Measurements from ENCODE around the gene ZNF77.

The ZNF77 gene

DNA sequence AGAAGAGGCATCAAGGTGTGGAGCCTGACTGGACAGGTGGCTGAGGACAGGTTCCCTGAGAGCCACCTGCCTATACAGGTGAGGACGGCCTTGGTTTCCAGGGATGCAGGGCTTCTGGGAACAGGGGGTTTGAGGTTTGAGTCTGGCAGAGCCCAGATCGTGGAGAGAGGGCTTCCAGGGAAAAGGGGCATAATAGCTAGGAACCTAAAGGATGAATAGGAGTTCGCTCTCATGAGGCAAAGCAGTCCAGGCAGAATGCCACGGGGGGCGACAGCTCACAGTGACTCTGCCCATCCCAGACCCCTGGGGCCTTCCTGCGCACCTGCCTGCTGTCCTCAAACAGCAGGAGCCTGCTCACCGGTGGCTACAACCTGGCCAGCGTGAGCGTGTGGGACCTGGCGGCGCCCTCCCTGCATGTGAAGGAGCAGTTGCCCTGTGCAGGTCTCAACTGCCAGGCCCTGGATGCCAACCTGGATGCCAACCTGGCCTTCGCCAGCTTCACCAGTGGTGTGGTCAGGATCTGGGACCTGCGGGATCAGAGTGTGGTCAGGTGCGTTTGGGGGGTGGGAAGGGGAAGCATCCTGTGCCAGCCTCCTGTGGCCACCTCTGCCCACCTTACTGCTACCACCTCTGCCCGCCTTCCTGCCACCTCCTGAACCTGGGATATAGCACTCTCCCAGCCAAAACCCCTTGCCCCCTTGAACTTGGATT is 44.6 kb upstream of the ZNF77 start:
- no peak overlapping the region for H2BK120ac ChIP-seq (ENCODE audit: low read depth, low read length)
- no peak overlapping the region for H3K4ac ChIP-seq (ENCODE audit: low read depth in 1 of 2, low read length in 2 of 2)
- H3K9ac ChIP-seq (ENCODE audit: low read length), result no peak overlapping the region
- H3K27me3 ChIP-seq (ENCODE audit: control insufficient read depth in 1 of 2, insufficient read depth in 1 of 2, low read length in 2 of 2), result peaks cover 23 to 29% of the 10 kb centered on the region in 2 experiments
- WGBS, result 92% methylated on average over 13 of the region's 15 CpGs
- H3K4me2 ChIP-seq (ENCODE audit: low read length, poor library complexity, severe bottlenecking), result no peak overlapping the region
- peak overlapping the region; percentile 7 for H4K8ac ChIP-seq (ENCODE audit: low read length)
- no peak overlapping the region for H2AFZ ChIP-seq (ENCODE audit: low read depth, low read length)
- no peaks in the 10 kb centered on the region for H3K36me3 ChIP-seq (ENCODE audit: control insufficient read depth in 1 of 2, insufficient read depth in 2 of 2, low read depth in 1 of 2, low read length in 2 of 2)
- no peaks in the 10 kb centered on the region for H3K9me3 ChIP-seq (ENCODE audit: control insufficient read depth, low read length)
- H3K14ac ChIP-seq (ENCODE audit: low read length in 2 of 2), result peak overlapping the region in 1 of 2 experiments; percentile 57
- DNase-seq, result no peak
- H3K4me1 ChIP-seq (ENCODE audit: control insufficient read depth, insufficient read depth, low read depth, low read length), result peaks cover 12% of the 10 kb centered on the region
- H4K91ac ChIP-seq (ENCODE audit: low read length), result peak overlapping the region; percentile 31
- H2BK5ac ChIP-seq (ENCODE audit: low read depth, low read length, poor library complexity, severe bottlenecking), result no peak overlapping the region
- H3K27ac ChIP-seq (ENCODE audit: low read length, poor library complexity, severe bottlenecking), result no peak overlapping the region
- no peak overlapping the region for H2BK15ac ChIP-seq (ENCODE audit: low read depth, poor library complexity, severe bottlenecking)
- H3K79me1 ChIP-seq (replicated peaks; ENCODE audit: low read length, poor library complexity, severe bottlenecking), result no peaks in the 10 kb centered on the region
- H3K18ac ChIP-seq (ENCODE audit: low read depth in 1 of 2, low read length in 2 of 2), result no peak overlapping the region
- no peak overlapping the region for H2BK12ac ChIP-seq (ENCODE audit: low read length in 2 of 2)
- no peak overlapping the region for H2AK5ac ChIP-seq (ENCODE audit: low read length, severe bottlenecking)
- no peak overlapping the region for H3K23ac ChIP-seq (ENCODE audit: low read length in 2 of 2)
- peak overlapping the region in 1 of 2 experiments; percentile 8 for H3K4me3 ChIP-seq (ENCODE audit: insufficient read depth in 1 of 2, low read depth in 1 of 2, low read length in 2 of 2)

DNA sequence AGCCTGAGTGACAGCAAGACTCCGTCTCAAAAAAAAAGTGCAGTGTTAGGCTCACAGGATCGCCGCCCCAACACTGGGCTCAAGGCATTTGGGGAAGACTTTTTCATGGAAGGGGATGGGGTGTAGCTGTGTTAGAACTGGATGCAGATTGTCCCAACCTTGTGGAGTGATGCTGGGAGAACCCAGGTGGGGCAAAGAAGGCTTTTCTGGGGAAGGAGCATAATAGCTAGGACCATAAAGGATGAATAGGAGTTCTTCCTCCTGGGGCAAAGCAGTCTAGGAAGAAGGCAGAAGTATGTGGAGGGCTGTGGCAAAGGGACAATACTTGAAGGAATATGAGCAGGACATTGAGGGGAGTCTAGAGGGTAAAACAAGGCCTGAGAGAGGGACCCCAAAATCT is 43.8 kb upstream of the ZNF77 start:
- no peak for DNase-seq
- Histone ChIP-seq H3K23ac (ENCODE audit: low read length in 2 of 2) (no peak overlapping the region), H3K27me3 (ENCODE audit: control insufficient read depth in 1 of 2, insufficient read depth in 1 of 2, low read length in 2 of 2) (peaks cover 23 to 29% of the 10 kb centered on the region in 2 experiments), H3K4me1 (ENCODE audit: control insufficient read depth, insufficient read depth, low read depth, low read length) (peaks cover 17% of the 10 kb centered on the region), H2AK5ac (ENCODE audit: low read length, severe bottlenecking) (no peak overlapping the region), H2BK12ac (ENCODE audit: low read length in 2 of 2) (no peak overlapping the region), H3K36me3 (ENCODE audit: control insufficient read depth in 1 of 2, insufficient read depth in 2 of 2, low read depth in 1 of 2, low read length in 2 of 2) (no peaks in the 10 kb centered on the region), H4K91ac (ENCODE audit: low read length) (no peak overlapping the region), H4K8ac (ENCODE audit: low read length) (no peak overlapping the region), H2BK15ac (ENCODE audit: low read depth, poor library complexity, severe bottlenecking) (no peak overlapping the region), H2BK120ac (ENCODE audit: low read depth, low read length) (no peak overlapping the region), H3K9me3 (ENCODE audit: control insufficient read depth, low read length) (no peaks in the 10 kb centered on the region), H2AFZ (ENCODE audit: low read depth, low read length) (no peak overlapping the region), H3K14ac (ENCODE audit: low read length in 2 of 2) (no peak overlapping the region), H3K9ac (ENCODE audit: low read length) (no peak overlapping the region), H3K4me2 (ENCODE audit: low read length, poor library complexity, severe bottlenecking) (no peak overlapping the region), H2BK5ac (ENCODE audit: low read depth, low read length, poor library complexity, severe bottlenecking) (no peak overlapping the region), H3K4ac (ENCODE audit: low read depth in 1 of 2, low read length in 2 of 2) (no peak overlapping the region), H3K4me3 (ENCODE audit: insufficient read depth in 1 of 2, low read depth in 1 of 2, low read length in 2 of 2) (no peak overlapping the region), H3K79me1 (replicated peaks; ENCODE audit: low read length, poor library complexity, severe bottlenecking) (no peaks in the 10 kb centered on the region), H3K18ac (ENCODE audit: low read depth in 1 of 2, low read length in 2 of 2) (no peak overlapping the region), H3K27ac (ENCODE audit: low read length, poor library complexity, severe bottlenecking) (no peak overlapping the region)
- WGBS, result 89% methylated on average over 3 of the region's 3 CpGs

DNA sequence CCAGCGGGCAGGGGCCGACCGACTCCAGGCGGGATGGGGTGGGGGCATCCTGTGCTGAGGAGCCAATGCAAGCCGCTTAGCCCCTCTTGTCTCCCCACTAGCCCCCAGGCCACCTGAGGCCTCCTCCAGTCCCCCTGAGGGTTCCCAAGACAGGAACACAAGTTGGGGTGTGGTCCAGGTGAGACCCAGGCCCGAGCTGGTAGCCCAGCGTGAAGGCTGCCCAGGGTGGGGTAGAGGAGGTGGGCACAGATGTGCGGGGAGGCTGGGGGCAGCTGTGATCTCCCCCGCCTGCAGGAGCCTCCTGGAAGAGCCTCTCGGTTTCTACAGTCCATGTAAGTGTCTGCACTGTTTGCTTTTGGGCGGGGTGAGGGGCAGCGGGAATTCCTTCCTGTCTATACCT is 43.0 kb upstream of the ZNF77 start:
- Histone ChIP-seq H4K91ac (ENCODE audit: low read length) (no peak overlapping the region), H3K4me3 (ENCODE audit: insufficient read depth in 1 of 2, low read depth in 1 of 2, low read length in 2 of 2) (no peak overlapping the region), H3K9ac (ENCODE audit: low read length) (no peak overlapping the region), H3K4me1 (ENCODE audit: control insufficient read depth, insufficient read depth, low read depth, low read length) (peaks cover 24% of the 10 kb centered on the region), H2BK15ac (ENCODE audit: low read depth, poor library complexity, severe bottlenecking) (no peak overlapping the region), H3K4ac (ENCODE audit: low read depth in 1 of 2, low read length in 2 of 2) (no peak overlapping the region), H3K27me3 (ENCODE audit: control insufficient read depth in 1 of 2, insufficient read depth in 1 of 2, low read length in 2 of 2) (peaks cover 23 to 29% of the 10 kb centered on the region in 2 experiments), H3K14ac (ENCODE audit: low read length in 2 of 2) (no peak overlapping the region), H3K36me3 (ENCODE audit: control insufficient read depth in 1 of 2, insufficient read depth in 2 of 2, low read depth in 1 of 2, low read length in 2 of 2) (no peaks in the 10 kb centered on the region), H3K79me1 (replicated peaks; ENCODE audit: low read length, poor library complexity, severe bottlenecking) (no peaks in the 10 kb centered on the region), H2BK120ac (ENCODE audit: low read depth, low read length) (no peak overlapping the region), H3K9me3 (ENCODE audit: control insufficient read depth, low read length) (no peaks in the 10 kb centered on the region), H3K18ac (ENCODE audit: low read depth in 1 of 2, low read length in 2 of 2) (peak overlapping the region in 1 of 2 experiments; percentile 38), H2BK12ac (ENCODE audit: low read length in 2 of 2) (peak overlapping the region in 1 of 2 experiments; percentile 33), H2AK5ac (ENCODE audit: low read length, severe bottlenecking) (no peak overlapping the region), H3K23ac (ENCODE audit: low read length in 2 of 2) (no peak overlapping the region), H2BK5ac (ENCODE audit: low read depth, low read length, poor library complexity, severe bottlenecking) (no peak overlapping the region), H3K27ac (ENCODE audit: low read length, poor library complexity, severe bottlenecking) (no peak overlapping the region), H2AFZ (ENCODE audit: low read depth, low read length) (no peak overlapping the region), H4K8ac (ENCODE audit: low read length) (no peak overlapping the region), H3K4me2 (ENCODE audit: low read length, poor library complexity, severe bottlenecking) (no peak overlapping the region)
- 74% methylated on average over 10 of the region's 12 CpGs for WGBS
- no peak for DNase-seq

DNA sequence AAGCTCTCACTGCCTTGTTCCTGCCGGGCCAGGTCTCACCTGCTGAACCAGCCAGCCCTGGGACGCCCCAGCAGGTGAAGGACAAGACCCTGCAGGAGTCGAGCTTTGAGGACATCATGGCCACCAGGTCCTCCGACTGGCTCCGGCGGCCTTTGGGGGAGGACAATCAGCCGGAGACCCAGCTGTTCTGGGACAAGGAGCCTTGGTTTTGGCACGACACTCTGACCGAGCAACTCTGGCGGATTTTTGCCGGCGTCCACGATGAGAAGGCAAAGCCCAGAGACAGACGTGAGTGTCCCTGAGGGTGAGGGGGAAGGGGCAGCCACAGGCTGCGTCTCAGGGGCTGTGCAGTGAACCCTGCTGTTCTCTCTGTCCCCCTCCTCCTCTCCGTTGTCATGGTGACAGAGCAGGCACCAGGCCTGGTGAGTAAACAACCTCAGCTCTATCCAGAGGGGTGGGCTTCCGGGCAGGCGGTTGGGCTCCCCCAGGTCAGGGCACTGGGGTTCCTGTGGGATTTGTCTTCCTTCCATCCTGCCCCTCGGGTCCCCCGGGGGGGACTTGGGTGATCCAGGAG is 42.3 kb upstream of the ZNF77 start:
- H2BK120ac ChIP-seq (ENCODE audit: low read depth, low read length), result no peak overlapping the region
- H3K4me3 ChIP-seq (ENCODE audit: insufficient read depth in 1 of 2, low read depth in 1 of 2, low read length in 2 of 2), result no peak overlapping the region
- no peak overlapping the region for H3K27ac ChIP-seq (ENCODE audit: low read length, poor library complexity, severe bottlenecking)
- peak overlapping the region in 1 of 2 experiments; percentile 25 for H3K23ac ChIP-seq (ENCODE audit: low read length in 2 of 2)
- peaks cover 23 to 29% of the 10 kb centered on the region in 2 experiments for H3K27me3 ChIP-seq (ENCODE audit: control insufficient read depth in 1 of 2, insufficient read depth in 1 of 2, low read length in 2 of 2)
- H2BK12ac ChIP-seq (ENCODE audit: low read length in 2 of 2), result peak overlapping the region in 1 of 2 experiments; percentile 88
- peak overlapping the region; percentile 56 for H2BK15ac ChIP-seq (ENCODE audit: low read depth, poor library complexity, severe bottlenecking)
- peak overlapping the region; percentile 66 for H4K8ac ChIP-seq (ENCODE audit: low read length)
- peak overlapping the region in 1 of 2 experiments; percentile 62 for H3K14ac ChIP-seq (ENCODE audit: low read length in 2 of 2)
- peak overlapping the region; percentile 66 to 81 for H3K4ac ChIP-seq (ENCODE audit: low read depth in 1 of 2, low read length in 2 of 2)
- no peak overlapping the region for H4K91ac ChIP-seq (ENCODE audit: low read length)
- 11% methylated on average over 19 of the region's 20 CpGs for WGBS
- H2AFZ ChIP-seq (ENCODE audit: low read depth, low read length), result peak overlapping the region; percentile 51
- H3K9me3 ChIP-seq (ENCODE audit: control insufficient read depth, low read length), result no peaks in the 10 kb centered on the region
- H2AK5ac ChIP-seq (ENCODE audit: low read length, severe bottlenecking), result no peak overlapping the region
- no peak overlapping the region for H3K9ac ChIP-seq (ENCODE audit: low read length)
- peak; percentile 49 for DNase-seq
- peak overlapping the region; percentile 59 for H2BK5ac ChIP-seq (ENCODE audit: low read depth, low read length, poor library complexity, severe bottlenecking)
- peaks cover 29% of the 10 kb centered on the region for H3K4me1 ChIP-seq (ENCODE audit: control insufficient read depth, insufficient read depth, low read depth, low read length)
- peak overlapping the region; percentile 66 to 74 for H3K18ac ChIP-seq (ENCODE audit: low read depth in 1 of 2, low read length in 2 of 2)
- no peaks in the 10 kb centered on the region for H3K79me1 ChIP-seq (replicated peaks; ENCODE audit: low read length, poor library complexity, severe bottlenecking)
- peak overlapping the region; percentile 30 for H3K4me2 ChIP-seq (ENCODE audit: low read length, poor library complexity, severe bottlenecking)
- H3K36me3 ChIP-seq (ENCODE audit: control insufficient read depth in 1 of 2, insufficient read depth in 2 of 2, low read depth in 1 of 2, low read length in 2 of 2), result no peaks in the 10 kb centered on the region

Data from mesenchymal stem cell (in vitro differentiated cells and primary cell).